Measurements from ENCODE around the gene SYT9. TPM values are rescaled to one million over a fixed set of nuclear protein-coding genes. Genes with fewer than 3 reads are reported as not detected.

The SYT9 gene
- total and polyA plus RNA-seq, 10 of the 15 experiments (the other 5 are each of a cell fraction or from before 2014, with no cell fraction given), result 0.03 TPM; not detected in 9

GRCh38 chr11:7291100-7291829, 39.6 kb downstream of the SYT9 start:
- Histone ChIP-seq H3K27me3 (replicated peaks in 1 of 2; ENCODE audit: control insufficient read depth in 2 of 2, insufficient read depth in 2 of 2, low read length in 1 of 2) (peaks cover 0 to 4% of the 10 kb centered on the region in 2 experiments; a peak in 1 of 4 replicates), H2AFZ (ENCODE audit: control insufficient read depth, low read depth, low read length) (no peak overlapping the region), H3K9ac (ENCODE audit: control insufficient read depth, insufficient read depth, low read length) (no peak overlapping the region), H3K4me2 (ENCODE audit: control insufficient read depth, insufficient read depth) (no peak overlapping the region), H3K36me3 (ENCODE audit: control insufficient read depth in 2 of 2, insufficient read depth in 2 of 2, low read length in 1 of 2) (no peaks in the 10 kb centered on the region), H3K4me3 (no peak overlapping the region), H3K79me2 (ENCODE audit: control insufficient read depth, insufficient read depth, low read length) (no peaks in the 10 kb centered on the region), H3K27ac (ENCODE audit: control insufficient read depth, insufficient read depth) (no peak overlapping the region), H3K9me3 (replicated peaks; ENCODE audit: control insufficient read depth, insufficient read depth, low read length) (no peaks in the 10 kb centered on the region; the same call in 1 of the 3 replicates), H4K20me1 (ENCODE audit: control insufficient read depth, insufficient read depth) (no peaks in the 10 kb centered on the region), H3K4me1 (ENCODE audit: control insufficient read depth, insufficient read depth, low read length) (no peaks in the 10 kb centered on the region)
- CTCF ChIA-PET, result interaction anchor here (1.5 kb wide), 1 partner anchor 10 kb away, joined by 4 read pairs; no protein-coding TSS in a partner anchor
- intact Hi-C loops (cut with micrococcal nuclease; ENCODE audit: unreplicated experiment) (no loop called here), in situ Hi-C loops (cut with MboI) (no loop called here)
- DNase-seq (ENCODE audit: low read depth, low spot score) (no peak), FAIRE-seq (no peak), ATAC-seq (no peak)
- SMC1A ChIA-PET (ENCODE audit: uncharacterized antibody, unreplicated experiment), result no interaction called here
- RAD21 ChIA-PET (ENCODE audit: unreplicated experiment), result no interaction called here
- WGBS (ENCODE audit: insufficient coverage, insufficient replicate concordance, low lambda C conversion rate, missing lambda C conversion rate), result 0% methylated on average over 2 of the region's 2 CpGs
- POLR2A ChIA-PET, result no interaction called here
- TF ChIP-seq LARP7 (IDR thresholded peaks at IDR 0.05) (no peak), BCL3 (IDR thresholded peaks at IDR 0.05; ENCODE audit: borderline replicate concordance, insufficient read depth, low read depth, low read length, poor library complexity, severe bottlenecking) (no peak), MEF2A (IDR thresholded peaks at IDR 0.05; ENCODE audit: insufficient read depth, low read depth, low read length) (no peak), MYB (IDR thresholded peaks at IDR 0.05; ENCODE audit: borderline replicate concordance, low read depth, low read length) (no peak), CEBPB (IDR thresholded peaks at IDR 0.05; ENCODE audit: borderline replicate concordance in 1 of 2, low read depth in 2 of 2, low read length in 2 of 2) (no peak), ELK1 (IDR thresholded peaks at IDR 0.05; ENCODE audit: low read depth, low read length) (no peak), USF2 (IDR thresholded peaks at IDR 0.05; ENCODE audit: borderline replicate concordance, low read depth, low read length) (no peak)
- BruUV-seq (replicated peaks), result no TSS peak

Data from GM12878 (cell line).